Measurements from ENCODE around the gene PPP3R1. TPM values are rescaled to one million over a fixed set of nuclear protein-coding genes. Genes with fewer than 3 reads are reported as not detected.

The PPP3R1 gene
- total RNA-seq, 2 experiments from 2014 or later = 15.1 to 90.3 TPM

DNA sequence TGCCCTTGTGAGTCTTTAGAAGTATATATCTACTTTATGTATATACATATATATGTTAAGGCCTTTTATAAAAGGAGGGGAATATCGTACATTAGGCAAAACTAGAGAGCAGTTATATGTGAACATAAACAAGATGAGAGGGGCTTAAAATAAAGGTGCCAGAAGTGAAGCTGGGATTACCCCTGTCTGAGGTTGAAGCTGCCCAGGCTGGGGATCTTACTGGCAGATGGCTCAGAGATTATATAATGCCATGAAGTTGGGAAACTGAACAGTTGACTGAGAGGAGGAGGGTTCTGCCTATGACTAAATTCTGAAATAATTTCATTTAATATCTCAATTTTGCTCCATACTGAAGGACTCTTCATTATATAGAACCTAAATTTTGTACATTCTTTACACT is 88.7 kb downstream of the PPP3R1 start:
- TF ChIP-seq, protein P1, sequence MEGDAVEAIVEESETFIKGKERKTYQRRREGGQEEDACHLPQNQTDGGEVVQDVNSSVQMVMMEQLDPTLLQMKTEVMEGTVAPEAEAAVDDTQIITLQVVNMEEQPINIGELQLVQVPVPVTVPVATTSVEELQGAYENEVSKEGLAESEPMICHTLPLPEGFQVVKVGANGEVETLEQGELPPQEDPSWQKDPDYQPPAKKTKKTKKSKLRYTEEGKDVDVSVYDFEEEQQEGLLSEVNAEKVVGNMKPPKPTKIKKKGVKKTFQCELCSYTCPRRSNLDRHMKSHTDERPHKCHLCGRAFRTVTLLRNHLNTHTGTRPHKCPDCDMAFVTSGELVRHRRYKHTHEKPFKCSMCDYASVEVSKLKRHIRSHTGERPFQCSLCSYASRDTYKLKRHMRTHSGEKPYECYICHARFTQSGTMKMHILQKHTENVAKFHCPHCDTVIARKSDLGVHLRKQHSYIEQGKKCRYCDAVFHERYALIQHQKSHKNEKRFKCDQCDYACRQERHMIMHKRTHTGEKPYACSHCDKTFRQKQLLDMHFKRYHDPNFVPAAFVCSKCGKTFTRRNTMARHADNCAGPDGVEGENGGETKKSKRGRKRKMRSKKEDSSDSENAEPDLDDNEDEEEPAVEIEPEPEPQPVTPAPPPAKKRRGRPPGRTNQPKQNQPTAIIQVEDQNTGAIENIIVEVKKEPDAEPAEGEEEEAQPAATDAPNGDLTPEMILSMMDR (conservative IDR thresholded peaks at IDR 0.05; ENCODE audit: low read length) = no peak
- TF ChIP-seq EZH2phosphoT487 (IDR thresholded peaks at IDR 0.05; ENCODE audit: borderline replicate concordance, low read depth, low read length) = no peak
- Histone ChIP-seq H3K79me2 (ENCODE audit: insufficient read depth, low read depth, low read length) (peaks cover 35% of the 10 kb centered on the region), H3K4me2 (ENCODE audit: low read length) (no peak overlapping the region), H3K9me2 (ENCODE audit: insufficient read depth, low read length) (no peaks in the 10 kb centered on the region), H2AFZ (ENCODE audit: low read length) (no peak overlapping the region), H3K4me3 (ENCODE audit: low read depth, low read length, poor library complexity, severe bottlenecking) (no peak overlapping the region), H3K9me3 (ENCODE audit: low read length) (no peaks in the 10 kb centered on the region), H3K4me1 (ENCODE audit: insufficient read depth, low read length, poor library complexity, severe bottlenecking) (peaks cover 10% of the 10 kb centered on the region), H3K36me3 (ENCODE audit: insufficient read depth, low read length) (peaks cover 84% of the 10 kb centered on the region), H4K20me1 (ENCODE audit: insufficient read depth, low read length) (peaks cover 3% of the 10 kb centered on the region; the same call in 1 of the 2 replicates), H3K27ac (ENCODE audit: low read depth, low read length, poor library complexity, severe bottlenecking) (no peak overlapping the region)
- CTCF ChIA-PET (ENCODE audit: unreplicated experiment) = no interaction called here
- intact Hi-C loops (cut with micrococcal nuclease; ENCODE audit: unreplicated experiment) = no loop called here
- BruUV-seq (replicated peaks) = no TSS peak
- DNase-seq (ENCODE audit: low spot score) = no peak
- POLR2A ChIA-PET = no interaction called here

DNA sequence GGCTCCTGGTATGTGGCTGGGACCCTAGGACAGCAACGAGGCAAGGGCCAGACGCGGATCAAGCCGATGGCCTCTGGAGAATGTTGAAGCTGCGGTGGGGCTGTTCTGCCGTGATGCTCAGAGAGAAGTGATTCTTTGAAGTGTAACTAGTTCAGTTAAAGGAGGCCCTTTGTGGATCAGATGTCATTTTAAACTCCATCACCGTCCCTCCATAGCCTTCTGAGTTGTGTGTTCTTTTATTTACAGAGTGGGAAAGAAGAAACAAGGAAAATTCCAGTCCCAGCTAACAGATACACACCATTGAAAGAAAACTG is 94.2 kb downstream of the PPP3R1 start:
- Histone ChIP-seq H4K20me1 (ENCODE audit: insufficient read depth, low read length) (peaks cover 5% of the 10 kb centered on the region; the same call in 1 of the 2 replicates), H3K9me3 (ENCODE audit: low read length) (no peaks in the 10 kb centered on the region), H3K27ac (ENCODE audit: low read depth, low read length, poor library complexity, severe bottlenecking) (peak overlapping the region; percentile 76), H3K9me2 (ENCODE audit: insufficient read depth, low read length) (no peaks in the 10 kb centered on the region), H3K4me1 (ENCODE audit: insufficient read depth, low read length, poor library complexity, severe bottlenecking) (peaks cover 22% of the 10 kb centered on the region), H3K4me2 (ENCODE audit: low read length) (peak overlapping the region; percentile 95), H3K4me3 (ENCODE audit: low read depth, low read length, poor library complexity, severe bottlenecking) (peak overlapping the region; percentile 100), H2AFZ (ENCODE audit: low read length) (peak overlapping the region; percentile 58; the same call in 1 of the 2 replicates), H3K36me3 (ENCODE audit: insufficient read depth, low read length) (peaks cover 37% of the 10 kb centered on the region), H3K79me2 (ENCODE audit: insufficient read depth, low read depth, low read length) (peaks cover 60% of the 10 kb centered on the region)
- no peak for TF ChIP-seq EZH2phosphoT487 (IDR thresholded peaks at IDR 0.05; ENCODE audit: borderline replicate concordance, low read depth, low read length)
- TF ChIP-seq, protein P1 (conservative IDR thresholded peaks at IDR 0.05; ENCODE audit: low read length) = no peak
- no peak for DNase-seq (ENCODE audit: low spot score)
- BruUV-seq (replicated peaks) = TSS peak; percentile 77
- CTCF ChIA-PET (ENCODE audit: unreplicated experiment) = no interaction called here
- POLR2A ChIA-PET = interaction anchor here (0.6 to 1.0 kb wide), 2 partner anchors 39 to 120 kb away, joined by 3 read pairs; no protein-coding TSS in a partner anchor
- intact Hi-C loops (cut with micrococcal nuclease; ENCODE audit: unreplicated experiment) = loop anchor here (5.0 to 10.0 kb wide), 2 partner anchors 36 to 287 kb away; no protein-coding TSS in a partner anchor

DNA sequence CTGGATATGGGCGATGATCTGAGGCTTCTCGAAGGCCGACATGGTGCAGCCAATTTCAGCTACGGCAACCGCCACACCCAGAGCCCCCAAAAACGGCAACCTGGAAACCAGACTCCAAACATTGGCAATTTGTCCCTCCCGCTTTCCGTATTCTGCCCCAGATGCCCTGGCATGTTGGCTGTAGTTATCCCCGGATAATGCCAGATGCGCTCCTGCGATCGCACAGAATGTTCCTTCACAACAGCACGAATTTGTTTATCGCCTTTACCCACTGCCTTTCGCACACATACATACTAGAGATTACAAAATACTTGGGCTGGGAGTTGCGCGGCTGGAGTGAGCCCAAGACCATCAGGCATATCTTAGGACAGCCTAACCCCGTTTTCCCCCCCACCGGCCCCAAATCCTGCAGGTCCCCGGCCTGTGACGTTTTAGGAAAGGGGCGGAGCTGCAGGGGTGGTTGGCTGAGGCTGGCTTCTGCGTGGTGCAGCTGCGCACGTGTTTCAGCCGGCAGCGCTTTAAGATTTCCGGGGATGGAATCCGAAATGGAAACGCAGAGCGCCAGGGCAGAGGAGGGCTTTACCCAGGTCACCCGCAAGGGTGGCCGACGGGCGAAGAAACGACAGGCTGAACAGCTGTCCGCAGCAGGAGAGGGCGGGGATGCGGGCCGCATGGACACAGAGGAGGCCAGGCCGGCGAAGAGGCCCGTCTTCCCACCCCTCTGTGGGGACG is 94.8 kb downstream of the PPP3R1 start, which contains the start of gene PNO1:
Gene PNO1 (plus strand): TSS at position 487 of the 732 bp plus-strand sequence. CDS start 47 bp downstream, at position 534.
- Histone ChIP-seq H3K4me3 (ENCODE audit: low read depth, low read length, poor library complexity, severe bottlenecking) (peak within 1 kb of the TSS; percentile 100), H3K9me2 (ENCODE audit: insufficient read depth, low read length) (no peaks in the 10 kb centered on the region), H3K36me3 (ENCODE audit: insufficient read depth, low read length) (peaks cover 32% of the 10 kb centered on the region), H3K4me2 (ENCODE audit: low read length) (peak within 1 kb of the TSS; percentile 95), H3K9me3 (ENCODE audit: low read length) (no peaks in the 10 kb centered on the region), H3K4me1 (ENCODE audit: insufficient read depth, low read length, poor library complexity, severe bottlenecking) (peaks cover 28% of the 10 kb centered on the region), H3K79me2 (ENCODE audit: insufficient read depth, low read depth, low read length) (peaks cover 64% of the 10 kb centered on the region), H3K27ac (ENCODE audit: low read depth, low read length, poor library complexity, severe bottlenecking) (peak within 1 kb of the TSS; percentile 76), H4K20me1 (ENCODE audit: insufficient read depth, low read length) (peaks cover 5% of the 10 kb centered on the region; the same call in 1 of the 2 replicates), H2AFZ (ENCODE audit: low read length) (peak within 1 kb of the TSS; percentile 58)
- ChIA-PET CTCF (ENCODE audit: unreplicated experiment) (no interaction called here), POLR2A (interaction anchor here (0.6 to 1.2 kb wide), 5 partner anchors 9 to 120 kb away, joined by 3 to 4 read pairs (median 3); no protein-coding TSS in a partner anchor)
- TF ChIP-seq EZH2phosphoT487 (IDR thresholded peaks at IDR 0.05; ENCODE audit: borderline replicate concordance, low read depth, low read length) = no peak
- TF ChIP-seq, protein P1 (conservative IDR thresholded peaks at IDR 0.05; ENCODE audit: low read length) = no peak
- BruUV-seq (replicated peaks) = no TSS peak
- intact Hi-C loops (cut with micrococcal nuclease; ENCODE audit: unreplicated experiment) = loop anchor here (1.0 to 10.0 kb wide), 3 partner anchors 35 to 287 kb away; partner anchors contain the start of gene PPP3R1
- peak; percentile 96 for DNase-seq (ENCODE audit: low spot score)
